ENCODE measurements around the gene PRR16. TPM values are rescaled to one million over a fixed set of nuclear protein-coding genes. Genes with fewer than 3 reads are reported as not detected.
A peak's percentile ranks its signal among the peaks of the same experiment; 100 is the strongest.

The PRR16 gene
- total and polyA plus RNA-seq, 8 donors: 4.9 to 13.4 (median 11.4) TPM

- Histone ChIP-seq H3K4me1 (no peaks in the 10 kb centered on the region), H3K27me3 (no peaks in the 10 kb centered on the region)
- intact Hi-C loops (cut with DNase I): no loop called here
Measured at GRCh38 chr5:120605325-120606079, 141.4 kb downstream of the PRR16 start.

GRCh38 chr5:120609570-120609969 lies 145.5 kb downstream of the PRR16 start:
- H3K9me3 ChIP-seq: peaks cover 0 to 3% of the 10 kb centered on the region in 2 donors
- intact Hi-C loops (cut with DNase I): no loop called here
- H3K4me1 ChIP-seq: no peaks in the 10 kb centered on the region
- no peak for ATAC-seq
- no peak overlapping the region for H3K4me3 ChIP-seq
- no peaks in the 10 kb centered on the region for H3K27me3 ChIP-seq
- no peak overlapping the region for H3K27ac ChIP-seq
- no peaks in the 10 kb centered on the region for H3K36me3 ChIP-seq
- no peak for DNase-seq
- no peak for TF ChIP-seq CTCF (IDR thresholded peaks at IDR 0.05)

More at GRCh38 chr5:120605325-120606079, 141.4 kb downstream of the PRR16 start:
- no peak overlapping the region for H3K4me3 ChIP-seq
- peaks cover 0 to 5% of the 10 kb centered on the region in 2 donors for H3K9me3 ChIP-seq
- TF ChIP-seq CTCF (IDR thresholded peaks at IDR 0.05): no peak
- no peak overlapping the region for H3K27ac ChIP-seq
- no peak for ATAC-seq
- DNase-seq: no peak
- no peaks in the 10 kb centered on the region for H3K36me3 ChIP-seq

GRCh38 chr5:120610145-120610544 lies 146.0 kb downstream of the PRR16 start:
- no peak overlapping the region for H3K27ac ChIP-seq
- H3K4me1 ChIP-seq: no peaks in the 10 kb centered on the region
- H3K4me3 ChIP-seq: no peak overlapping the region
- intact Hi-C loops (cut with DNase I): no loop called here
- ATAC-seq: no peak
- H3K36me3 ChIP-seq: no peaks in the 10 kb centered on the region
- TF ChIP-seq CTCF (IDR thresholded peaks at IDR 0.05): no peak
- peaks cover 0 to 3% of the 10 kb centered on the region in 2 donors for H3K9me3 ChIP-seq
- H3K27me3 ChIP-seq: no peaks in the 10 kb centered on the region
- DNase-seq: no peak

- intact Hi-C loops (cut with DNase I): no loop called here
- no peaks in the 10 kb centered on the region for H3K4me1 ChIP-seq
- no peak overlapping the region for H3K4me3 ChIP-seq
- no peak overlapping the region for H3K27ac ChIP-seq
- DNase-seq (no peak), ATAC-seq (no peak)
- H3K36me3 ChIP-seq: no peaks in the 10 kb centered on the region
- no peak for TF ChIP-seq CTCF (IDR thresholded peaks at IDR 0.05)
- peaks cover 0 to 3% of the 10 kb centered on the region in 2 donors for H3K9me3 ChIP-seq
- H3K27me3 ChIP-seq: no peaks in the 10 kb centered on the region
Measured at GRCh38 chr5:120613729-120614128, 149.6 kb downstream of the PRR16 start.

- peak; percentile 34 for ATAC-seq
- H3K9me3 ChIP-seq: peaks cover 0 to 3% of the 10 kb centered on the region in 2 donors
- no peak overlapping the region for H3K27ac ChIP-seq
- H3K27me3 ChIP-seq: no peaks in the 10 kb centered on the region
- intact Hi-C loops (cut with DNase I): no loop called here
- TF ChIP-seq CTCF (IDR thresholded peaks at IDR 0.05): no peak
- H3K4me1 ChIP-seq: no peaks in the 10 kb centered on the region
- H3K4me3 ChIP-seq: no peak overlapping the region
- no peaks in the 10 kb centered on the region for H3K36me3 ChIP-seq
- DNase-seq: peak in 2 of 4 donors; percentile 26 to 35
Measured at GRCh38 chr5:120614531-120615180, 150.6 kb downstream of the PRR16 start.

Data from left lung (tissue), 10 donors.